ENCODE measurements around the gene KLHDC9.

KLHDC9 gene

GRCh38 chr1:161089251-161089924 is 8.8 kb upstream of the KLHDC9 start, which contains the start of gene NECTIN4:
Gene NECTIN4 (minus strand): TSS chr1:161089558. CDS start chr1:161089296, 262 bp downstream.
- Histone ChIP-seq H3K27me3 (no peaks in the 10 kb centered on the region), H3K4me1 (ENCODE audit: control insufficient read depth in 1 of 2, insufficient read depth in 1 of 2, low read depth in 1 of 2, low read length in 1 of 2) (no peaks in the 10 kb centered on the region), H3K4me3 (ENCODE audit: low read depth in 1 of 2, low read length in 1 of 2) (no peak within 1 kb of the TSS), H3K9me3 (no peaks in the 10 kb centered on the region), H3K36me3 (no peaks in the 10 kb centered on the region), H3K27ac (no peak within 1 kb of the TSS)
- TF ChIP-seq CTCF (IDR thresholded peaks at IDR 0.05), result no peak

- Histone ChIP-seq H3K4me3 (ENCODE audit: low read depth in 1 of 2, low read length in 1 of 2) (no peak overlapping the region), H3K36me3 (no peaks in the 10 kb centered on the region), H3K4me1 (ENCODE audit: control insufficient read depth in 1 of 2, insufficient read depth in 1 of 2, low read depth in 1 of 2, low read length in 1 of 2) (no peaks in the 10 kb centered on the region), H3K27me3 (no peaks in the 10 kb centered on the region), H3K27ac (no peak overlapping the region), H3K9me3 (no peaks in the 10 kb centered on the region)
- TF ChIP-seq CTCF (IDR thresholded peaks at IDR 0.05), result no peak
Observed at GRCh38 chr1:161089938-161090337, 8.2 kb upstream of the KLHDC9 start.

GRCh38 chr1:161090617-161091016 is 7.5 kb upstream of the KLHDC9 start:
- Histone ChIP-seq H3K27ac (no peak overlapping the region), H3K36me3 (no peaks in the 10 kb centered on the region), H3K4me1 (ENCODE audit: control insufficient read depth in 1 of 2, insufficient read depth in 1 of 2, low read depth in 1 of 2, low read length in 1 of 2) (no peaks in the 10 kb centered on the region), H3K9me3 (no peaks in the 10 kb centered on the region), H3K27me3 (no peaks in the 10 kb centered on the region), H3K4me3 (ENCODE audit: low read depth in 1 of 2, low read length in 1 of 2) (no peak overlapping the region)
- no peak for TF ChIP-seq CTCF (IDR thresholded peaks at IDR 0.05)

GRCh38 chr1:161091093-161091492 is 7.1 kb upstream of the KLHDC9 start:
- H3K4me3 ChIP-seq (ENCODE audit: low read depth in 1 of 2, low read length in 1 of 2), result no peak overlapping the region
- no peaks in the 10 kb centered on the region for H3K36me3 ChIP-seq
- H3K27ac ChIP-seq, result no peak overlapping the region
- H3K9me3 ChIP-seq, result no peaks in the 10 kb centered on the region
- no peaks in the 10 kb centered on the region for H3K27me3 ChIP-seq
- H3K4me1 ChIP-seq (ENCODE audit: control insufficient read depth in 1 of 2, insufficient read depth in 1 of 2, low read depth in 1 of 2, low read length in 1 of 2), result peaks cover 0 to under 1% of the 10 kb centered on the region in 2 experiments
- TF ChIP-seq CTCF (IDR thresholded peaks at IDR 0.05), result no peak

- H3K4me3 ChIP-seq (ENCODE audit: low read depth in 1 of 2, low read length in 1 of 2), result no peak overlapping the region
- no peaks in the 10 kb centered on the region for H3K9me3 ChIP-seq
- H3K27me3 ChIP-seq, result no peaks in the 10 kb centered on the region
- no peak for TF ChIP-seq CTCF (IDR thresholded peaks at IDR 0.05)
- H3K36me3 ChIP-seq, result no peaks in the 10 kb centered on the region
- peaks cover 7 to 9% of the 10 kb centered on the region in 2 experiments for H3K4me1 ChIP-seq (ENCODE audit: control insufficient read depth in 1 of 2, insufficient read depth in 1 of 2, low read depth in 1 of 2, low read length in 1 of 2)
- H3K27ac ChIP-seq, result no peak overlapping the region
Observed at GRCh38 chr1:161091796-161092507, 6.2 kb upstream of the KLHDC9 start.

Measured in neutrophil (primary cell).